Measurements from ENCODE around the gene OSBPL6.
"Not testable (repeated sequence)": the region's sequence is repeated elsewhere in the genome, so short reads cannot be mapped to it uniquely, and the experiment has no call there.

OSBPL6 gene

GRCh38 chr2:178304333-178304732, 110.0 kb downstream of the OSBPL6 start:
- DNase-seq (ENCODE audit: low spot score) = no peak

DNA sequence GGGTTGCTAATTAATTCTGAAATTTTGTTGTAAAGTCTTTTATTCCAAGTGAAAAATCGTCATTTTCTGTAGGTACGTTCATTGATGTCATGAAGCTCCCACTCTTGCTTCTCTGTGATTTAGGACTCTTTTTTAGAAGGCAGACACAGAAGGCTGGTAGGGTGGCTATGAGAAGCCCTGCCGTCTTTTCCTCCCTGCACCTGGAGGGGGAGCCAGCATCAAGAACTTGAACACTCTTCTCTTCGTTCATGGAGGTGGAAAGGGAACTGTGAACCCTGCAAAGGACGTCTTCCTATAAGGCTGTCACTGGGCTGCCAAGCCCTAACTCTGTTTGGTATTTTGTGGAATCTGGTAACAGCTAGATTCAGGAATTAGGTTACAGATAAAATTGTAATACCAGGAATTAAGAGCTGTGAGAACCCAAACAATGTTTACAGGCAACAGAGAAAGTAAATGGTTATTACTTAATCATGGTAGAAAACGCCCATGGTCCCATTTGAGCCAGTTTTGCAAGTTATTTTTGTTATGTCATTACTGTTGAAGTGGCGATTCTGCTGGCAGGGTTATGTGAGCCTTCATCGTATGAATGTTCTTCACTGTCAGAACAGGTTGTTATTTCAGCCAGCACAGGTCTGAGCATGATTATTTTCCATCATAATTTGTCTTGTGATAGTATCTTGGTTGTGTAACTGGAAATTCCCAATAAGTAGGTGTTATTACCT, 112.2 kb downstream of the OSBPL6 start:
- peak; percentile 1 for DNase-seq (ENCODE audit: low spot score)

- no peak for DNase-seq (ENCODE audit: low spot score)
These were observed 113.3 kb downstream of the OSBPL6 start for GRCh38 chr2:178307650-178308049.

DNA sequence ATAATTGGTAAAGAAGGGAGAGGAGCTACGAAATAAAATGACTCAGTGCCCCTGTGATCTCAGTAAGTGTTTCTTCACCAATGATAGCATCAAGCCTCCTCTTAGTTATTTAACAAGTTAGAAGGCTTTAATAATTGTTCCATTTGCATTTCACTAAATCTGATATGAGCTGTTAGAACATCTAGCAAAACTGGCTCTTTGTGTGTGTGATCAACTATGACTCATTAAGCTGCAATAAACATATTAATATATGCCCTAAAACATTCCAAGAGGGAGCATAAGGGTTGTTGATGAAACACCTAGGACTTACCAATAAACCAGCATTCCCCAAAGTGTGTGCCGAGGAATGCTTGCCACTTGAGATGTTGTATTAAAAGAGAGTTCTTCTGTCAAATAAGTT, 115.2 kb downstream of the OSBPL6 start:
- DNase-seq (ENCODE audit: low spot score) = no peak

GRCh38 chr2:178315078-178315477, 120.8 kb downstream of the OSBPL6 start:
- DNase-seq (ENCODE audit: low spot score) = no peak

- DNase-seq (ENCODE audit: low spot score) = no peak
These were observed 121.2 kb downstream of the OSBPL6 start for GRCh38 chr2:178315488-178315948.

DNA sequence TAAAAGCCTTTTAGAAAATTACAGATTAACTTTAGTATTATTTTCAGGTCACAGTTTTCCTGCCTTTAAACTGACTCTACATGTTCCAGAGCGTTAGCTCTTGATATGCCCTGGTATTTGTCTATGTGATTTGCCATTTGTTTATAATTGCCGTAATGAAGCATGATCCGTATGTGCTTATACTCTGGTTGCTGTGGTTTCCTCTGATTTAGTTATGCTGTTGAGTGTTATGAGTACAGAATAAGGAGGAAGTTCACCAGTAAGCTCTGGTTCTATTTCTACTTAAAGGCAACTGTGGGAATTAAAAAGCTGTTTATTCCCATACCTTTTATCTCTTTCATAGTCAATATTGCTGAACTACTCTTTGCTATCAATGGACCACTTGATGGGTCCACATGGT, 123.5 kb downstream of the OSBPL6 start:
- DNase-seq (ENCODE audit: low spot score) = no peak

GRCh38 chr2:178320011-178320585, 125.8 kb downstream of the OSBPL6 start:
- DNase-seq (ENCODE audit: low spot score) = no peak

DNA sequence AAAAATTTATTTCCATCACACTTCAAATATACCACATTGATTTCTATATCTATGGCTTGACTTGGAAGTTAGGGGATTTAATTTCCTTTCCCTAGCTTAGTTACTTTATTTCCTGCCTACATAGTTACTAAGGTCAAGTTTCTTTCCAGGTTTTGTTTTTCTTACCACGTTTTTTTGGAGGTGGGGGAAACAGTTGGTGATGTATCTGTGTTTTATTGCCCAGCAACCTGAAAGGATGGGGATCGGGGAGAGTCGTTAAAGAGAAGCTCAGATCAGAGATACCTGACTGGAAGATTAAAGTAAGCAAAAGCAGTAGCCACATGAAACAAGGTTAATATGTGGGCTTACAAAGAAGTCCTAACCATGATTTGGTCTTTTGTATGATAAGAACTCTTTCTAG, 127.8 kb downstream of the OSBPL6 start:
- DNase-seq (ENCODE audit: low spot score) = no peak

- DNase-seq (ENCODE audit: low spot score) = not testable (repeated sequence)
These were observed 129.0 kb downstream of the OSBPL6 start for GRCh38 chr2:178323331-178323730.

DNA sequence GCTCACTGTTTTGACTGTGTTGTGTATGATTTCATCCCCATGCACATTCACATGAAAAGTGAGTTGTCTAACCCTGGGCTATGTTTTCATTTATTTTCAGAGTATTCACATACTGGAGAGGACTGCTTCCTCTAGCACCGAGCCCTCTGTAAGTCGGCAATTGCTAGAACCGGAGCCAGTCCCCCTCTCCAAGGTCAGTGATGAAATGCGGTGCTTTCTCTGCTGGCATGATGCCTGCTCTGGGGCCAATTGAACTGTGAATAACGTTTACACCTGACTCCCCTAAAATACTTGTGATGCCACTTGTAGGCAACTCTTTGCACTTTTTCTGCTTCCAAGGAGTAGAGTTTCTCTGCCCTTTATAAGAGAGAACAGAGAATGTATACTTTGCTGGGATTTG, 129.8 kb downstream of the OSBPL6 start:
- DNase-seq (ENCODE audit: low spot score) = no peak

DNA sequence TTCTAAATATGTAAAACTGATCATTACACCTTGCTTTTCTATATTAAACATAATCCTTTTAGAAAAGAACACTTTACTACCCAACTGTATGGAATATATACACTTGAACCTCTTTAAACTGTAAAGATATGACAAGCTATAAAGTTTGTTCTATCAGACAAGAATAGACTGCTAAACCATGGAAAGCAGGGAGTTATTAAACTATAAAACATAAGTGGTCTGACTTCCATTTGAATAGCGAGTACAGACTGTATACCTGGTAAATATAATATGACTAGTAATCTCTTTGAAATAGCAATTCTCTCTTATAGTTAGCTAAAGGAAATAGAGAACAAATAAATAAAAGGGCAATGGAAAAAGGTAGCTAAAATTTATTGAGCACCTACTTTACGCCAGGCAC, 131.0 kb downstream of the OSBPL6 start:
- no peak for DNase-seq (ENCODE audit: low spot score)

DNA sequence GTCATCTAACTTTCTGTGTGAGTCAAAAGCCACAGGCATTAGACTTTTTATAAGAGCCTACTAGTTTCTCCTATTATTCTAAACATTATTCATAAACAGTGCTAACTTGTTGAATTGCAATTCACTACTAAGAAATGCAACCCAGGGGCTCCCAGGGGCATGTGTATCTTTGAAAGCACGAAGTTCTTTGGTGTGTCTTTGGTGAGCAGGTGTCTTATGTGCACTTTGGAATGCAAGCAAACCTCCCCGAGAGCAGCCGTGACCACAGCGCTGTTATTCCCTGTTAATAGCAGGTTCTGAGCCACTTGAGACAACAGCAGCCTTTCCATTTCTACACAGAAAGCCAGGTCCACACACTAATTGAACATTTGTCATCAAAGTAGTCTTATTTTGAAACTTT, 133.2 kb downstream of the OSBPL6 start:
- DNase-seq (ENCODE audit: low spot score) = no peak

- no peak for DNase-seq (ENCODE audit: low spot score)
These were observed 133.7 kb downstream of the OSBPL6 start for GRCh38 chr2:178328037-178328436.

GRCh38 chr2:178330175-178331017, 136.1 kb downstream of the OSBPL6 start:
- DNase-seq (ENCODE audit: low spot score) = no peak

GRCh38 chr2:178331474-178332432, 137.4 kb downstream of the OSBPL6 start:
- DNase-seq (ENCODE audit: low spot score) = no peak

GRCh38 chr2:178333851-178334250, 139.5 kb downstream of the OSBPL6 start:
- DNase-seq (ENCODE audit: low spot score) = no peak

GRCh38 chr2:178335230-178335629, 140.9 kb downstream of the OSBPL6 start:
- no peak for DNase-seq (ENCODE audit: low spot score)

DNA sequence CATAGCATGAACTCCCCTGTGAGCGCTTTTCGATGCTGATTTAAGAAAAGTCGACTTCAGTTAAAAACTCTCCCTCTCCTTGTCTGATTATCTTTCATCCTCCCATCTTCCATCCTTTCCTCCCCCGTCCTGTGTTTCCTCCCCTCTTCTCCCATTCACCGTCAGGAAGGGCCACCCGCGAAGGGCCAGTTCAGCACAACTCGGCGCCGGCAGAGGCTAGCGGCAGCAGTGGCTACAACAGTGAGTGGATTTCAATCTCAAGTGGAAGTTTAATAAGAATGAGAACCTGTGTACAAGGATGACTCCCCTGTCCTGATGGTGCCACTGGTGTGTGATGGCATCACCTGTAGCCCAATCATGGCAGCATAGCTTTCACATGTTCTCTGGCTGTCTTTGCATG, 149.8 kb downstream of the OSBPL6 start:
- no peak for DNase-seq (ENCODE audit: low spot score)

DNA sequence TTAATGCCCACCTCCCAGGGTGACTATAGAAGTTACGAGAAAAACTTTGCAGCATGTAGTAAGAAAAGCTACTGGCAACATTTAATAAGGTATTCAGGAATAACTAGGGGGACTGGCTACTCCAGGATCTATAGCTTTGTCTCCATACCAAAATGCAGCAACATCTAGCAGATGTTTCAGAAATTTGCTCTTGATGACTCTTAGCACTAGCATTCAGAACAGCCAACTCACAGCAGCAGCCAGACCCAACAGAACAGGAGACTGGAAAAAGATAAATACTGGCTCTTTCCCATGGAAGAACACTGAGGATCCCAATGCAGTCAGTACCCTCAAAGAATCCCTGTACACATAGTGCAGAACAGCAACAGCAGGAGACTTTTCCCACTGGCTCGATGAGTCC, 151.6 kb downstream of the OSBPL6 start:
- DNase-seq (ENCODE audit: low spot score) = no peak

GRCh38 chr2:178350051-178350450, 155.7 kb downstream of the OSBPL6 start:
- DNase-seq (ENCODE audit: low spot score) = no peak

GRCh38 chr2:178357704-178358103, 163.4 kb downstream of the OSBPL6 start:
- not testable (repeated sequence) for DNase-seq (ENCODE audit: low spot score)

Measured in CD4-positive, alpha-beta T cell treated with Interleukin-6 at 100 ng/mL for 8 hours (primary cell).